IMR-90 (cell line): Measurements from ENCODE around the gene ZFP36L2. TPM values are rescaled to one million over a fixed set of nuclear protein-coding genes. Genes with fewer than 3 reads are reported as not detected.

Source experiments
- ATAC-seq: fragments of 200-7000 bp; cut with Tn5 transposase; 2 replicates; pipeline ENCODE4 v1.9.1; 2020; ENCODE audit warnings: low read depth, mild to moderate bottlenecking, moderate library complexity
- BruUV-seq: library from RNA; stranded (reverse); fragments of 400-500 nt; replicated peaks from 2 replicates; lab custom pipeline; 2021; lab: Mats Ljungman, UMichigan
- CTCF ChIA-PET: fragments of 300-600 bp; formaldehyde crosslinking; extraction: SDS; loops from one replicate; lab custom pipeline; 2021; ENCODE audit warnings: antibody characterized with exemption; lab: Yijun Ruan, JAX
- POLR2A ChIA-PET: fragments of 300-600 bp; sonication (Branson Sonifier 250); formaldehyde crosslinking; loops from one replicate; lab custom pipeline; 2022; ENCODE audit warnings: antibody characterized with exemption; ENCODE audit not compliant: unreplicated experiment; lab: Charles Lee
- DNase-seq: peaks from one replicate; pipeline ENCODE4 v3.0.0; 2013
- H2AFZ ChIP-seq: replicated peaks from 2 replicates; pipeline ENCODE3; 2013; ENCODE audit warnings: low read length, mild to moderate bottlenecking; ENCODE audit not compliant: poor library complexity
- H2AK5ac ChIP-seq: 2 replicates; pipeline ENCODE4 v1.6.1; 2013; ENCODE audit warnings: low read depth, low read length, inconsistent platforms
- H2AK9ac ChIP-seq: replicated peaks from 2 replicates; pipeline ENCODE3; 2013; ENCODE audit warnings: mild to moderate bottlenecking, low read depth, low read length, moderate library complexity; ENCODE audit not compliant: poor library complexity
- H2BK120ac ChIP-seq: 2 replicates; pipeline ENCODE4 v1.6.1; 2013; ENCODE audit warnings: low read depth, low read length, inconsistent platforms
- H2BK15ac ChIP-seq: 3 replicates; pipeline ENCODE4 v1.6.1; 2013; ENCODE audit warnings: low read depth, low read length, inconsistent platforms
- H2BK20ac ChIP-seq: 2 replicates; pipeline ENCODE4 v1.6.1; 2013; ENCODE audit warnings: low read depth, mild to moderate bottlenecking, inconsistent platforms, low read length, moderate library complexity
- H2BK5ac ChIP-seq: 2 replicates; pipeline ENCODE4 v1.6.1; 2013; ENCODE audit warnings: mild to moderate bottlenecking, low read depth, low read length, inconsistent platforms; ENCODE audit not compliant: poor library complexity, severe bottlenecking
- H3K14ac ChIP-seq: replicated peaks from 2 replicates; pipeline ENCODE4 v1.6.1; 2013; ENCODE audit warnings: low read depth, low read length, inconsistent platforms
- H3K18ac ChIP-seq: 2 replicates; pipeline ENCODE4 v1.6.1; 2013; ENCODE audit warnings: low read depth, low read length, control low read depth
- H3K23ac ChIP-seq: 2 replicates; pipeline ENCODE4 v1.6.1; 2013; ENCODE audit warnings: low read depth, low read length, inconsistent platforms
- H3K27ac ChIP-seq: 2 replicates; pipeline ENCODE4 v1.5.1; 2013; ENCODE audit warnings: mild to moderate bottlenecking, control low read depth, low read length; ENCODE audit not compliant: insufficient read depth
- H3K27me3 ChIP-seq: 2 replicates; pipeline ENCODE4 v1.6.1; 2013; ENCODE audit warnings: low read length; ENCODE audit not compliant: control insufficient read depth, insufficient read depth
- H3K36me3 ChIP-seq: 2 replicates; pipeline ENCODE4 v1.6.1; 2013; ENCODE audit warnings: low read length, mixed read lengths; ENCODE audit not compliant: control insufficient read depth, insufficient read depth
- H3K4ac ChIP-seq: 2 replicates; pipeline ENCODE4 v1.6.1; 2013; ENCODE audit warnings: low read depth, low read length, inconsistent platforms
- H3K4me1 ChIP-seq: 2 replicates; pipeline ENCODE4 v1.6.1; 2013; ENCODE audit warnings: low read length, mixed read lengths; ENCODE audit not compliant: control insufficient read depth, insufficient read depth
- H3K4me2 ChIP-seq: 2 replicates; pipeline ENCODE4 v1.6.1; 2013; ENCODE audit warnings: low read depth, mild to moderate bottlenecking, control low read depth, low read length, moderate library complexity
- H3K4me3 ChIP-seq: 2 replicates; pipeline ENCODE4 v1.5.1; 2013; ENCODE audit warnings: low read depth, mild to moderate bottlenecking, control low read depth, low read length, moderate library complexity; ENCODE audit not compliant: insufficient read depth
- H3K56ac ChIP-seq: 2 replicates; pipeline ENCODE4 v1.6.1; 2013; ENCODE audit warnings: low read length, inconsistent platforms; ENCODE audit not compliant: insufficient read depth; ENCODE audit errors: extremely low read depth
- H3K79me1 ChIP-seq, 2 experiments: 2 replicates each; pipeline ENCODE4 v1.6.1; 2013; ENCODE audit warnings: low read length in 2 of 2, inconsistent platforms in 1 of 2, low read depth in 1 of 2
- H3K9ac ChIP-seq: 2 replicates; pipeline ENCODE4 v1.6.1; 2013; ENCODE audit warnings: low read depth, low read length, control low read depth
- H3K9me1 ChIP-seq: 2 replicates; pipeline ENCODE4 v1.6.1; 2013; ENCODE audit warnings: low read length, inconsistent platforms; ENCODE audit not compliant: insufficient read depth
- H3K9me3 ChIP-seq: 2 replicates; pipeline ENCODE4 v1.6.1; 2013; ENCODE audit warnings: low read length; ENCODE audit not compliant: control insufficient read depth, insufficient read depth
- H4K20me1 ChIP-seq: 2 replicates; pipeline ENCODE4 v1.6.1; 2013; ENCODE audit warnings: low read length, inconsistent platforms; ENCODE audit not compliant: insufficient read depth
- H4K5ac ChIP-seq: 2 replicates; pipeline ENCODE4 v1.6.1; 2013; ENCODE audit warnings: mild to moderate bottlenecking, low read depth, low read length, control low read depth
- H4K8ac ChIP-seq, 2 experiments: 2 replicates each; pipeline ENCODE4 v1.6.1; 2013; ENCODE audit warnings: low read depth in 2 of 2, low read length in 2 of 2, control low read depth in 1 of 2, inconsistent platforms in 1 of 2
- H4K91ac ChIP-seq: 2 replicates; pipeline ENCODE4 v1.6.1; 2013; ENCODE audit warnings: low read depth, low read length, inconsistent platforms; ENCODE audit not compliant: insufficient read depth
- CEBPB ChIP-seq: IDR thresholded peaks from 2 replicates; pipeline ENCODE4 v1.6.1; 2012; ENCODE audit warnings: low read depth, low read length, improper control_type of control experiment
- CTCF ChIP-seq: conservative IDR thresholded peaks from 2 replicates; pipeline ENCODE4 v1.5.1; 2012; ENCODE audit warnings: mild to moderate bottlenecking, low read depth, low read length, improper control_type of control experiment
- ELK1 ChIP-seq: fragments of 150-350 bp; IDR thresholded peaks from 2 replicates; pipeline ENCODE4 v1.6.1; 2016; ENCODE audit warnings: low read depth, mild to moderate bottlenecking, low read length, moderate library complexity, borderline replicate concordance
- MAFK ChIP-seq: IDR thresholded peaks from 2 replicates; pipeline ENCODE4 v1.6.1; 2012; ENCODE audit warnings: low read depth, low read length, improper control_type of control experiment
- MAZ ChIP-seq: IDR thresholded peaks from 2 replicates; pipeline ENCODE4 v1.6.1; 2012; ENCODE audit warnings: low read depth, mild to moderate bottlenecking, low read length, improper control_type of control experiment, moderate library complexity, borderline replicate concordance
- RAD21 ChIP-seq: IDR thresholded peaks from 2 replicates; pipeline ENCODE4 v1.6.1; 2012; ENCODE audit warnings: low read length, improper control_type of control experiment
- RCOR1 ChIP-seq: IDR thresholded peaks from 2 replicates; pipeline ENCODE4 v1.6.1; 2012; ENCODE audit warnings: mild to moderate bottlenecking, low read length, improper control_type of control experiment; ENCODE audit not compliant: insufficient replicate concordance
- SMC3 ChIP-seq: fragments of 150-350 bp; IDR thresholded peaks from 2 replicates; pipeline ENCODE4 v1.6.1; 2016; ENCODE audit warnings: low read depth, mild to moderate bottlenecking, antibody characterized with exemption, low read length, moderate library complexity
- USF2 ChIP-seq: fragments of 150-350 bp; IDR thresholded peaks from 2 replicates; pipeline ENCODE4 v1.6.1; 2017; ENCODE audit warnings: mild to moderate bottlenecking, antibody characterized with exemption, low read length, low read depth
- WGBS, 2 experiments: methylation state at CpG; one replicate each; pipeline versions ENCODE4 v1.1.5 to v1.1.7; 2013; ENCODE audit warnings: missing lambda C conversion rate in 2 of 2; ENCODE audit not compliant: insufficient read length in 1 of 2; ENCODE audit errors: extremely low coverage in 2 of 2; 5-methylcytosine and 5-hydroxymethylcytosine counted together
- dilution Hi-C: fragments of 300-500 bp; cut with HindIII; formaldehyde crosslinking; loops from one replicate; pipeline ENCODE4 v1.14.3; 2018; ENCODE audit warnings: low sequenced_read_pairs; ENCODE audit not compliant: unreplicated experiment
- in situ Hi-C: fragments of 300-500 bp; cut with MboI; formaldehyde crosslinking; loops from 3 replicates; pipeline ENCODE4 v1.14.3; 2019; ENCODE audit warnings: low sequenced_read_pairs, inconsistent platforms, mixed read lengths
- intact Hi-C: fragments of 100-400 bp; cut with micrococcal nuclease; formaldehyde crosslinking; loops from 2 replicates; pipeline ENCODE4 v1.10.0; 2022
- polyA plus RNA-seq, 3 experiments: library from polyadenylated mRNA; depleted of rRNA; stranded (reverse); fragments of >200 nt; gene quantifications; 2 replicates each; pipeline ENCODE4 v1.2.3, GENCODE V29; 2012; ENCODE audit warnings: low replicate concordance in 1 of 3
- total RNA-seq: library from RNA; depleted of rRNA; stranded (reverse); fragments of >200 nt; gene quantifications from 2 replicates; pipeline ENCODE4 v1.2.3, GENCODE V29; 2012

ZFP36L2 gene
- total and polyA plus RNA-seq, 2 of the 4 experiments (the other 2 are of a cell fraction) = 1.8 to 20.1 TPM

- in situ Hi-C loops = no loop called here
- H2AFZ ChIP-seq = no peak overlapping the region
- TF ChIP-seq MAFK (no peak), ELK1 (no peak), CEBPB (no peak), RAD21 (no peak), MAZ (no peak), SMC3 (no peak), USF2 (no peak), RCOR1 (no peak), CTCF (no peak)
- ChIA-PET CTCF (interaction anchor here (0.6 kb wide), 1 partner anchor 10 kb away, joined by 5 read pairs; no protein-coding TSS in a partner anchor), POLR2A (no interaction called here)
- no peak overlapping the region for H3K4me3 ChIP-seq
- ATAC-seq = no peak
- no peak overlapping the region for H2BK5ac ChIP-seq
- H3K36me3 ChIP-seq = no peaks in the 10 kb centered on the region
- H3K23ac ChIP-seq = no peak overlapping the region
- H3K9ac ChIP-seq = no peak overlapping the region
- no peaks in the 10 kb centered on the region for H3K9me3 ChIP-seq
- no CpG with 5 or more reads among the region's 4 CpGs for WGBS, 2 experiments
- H3K14ac ChIP-seq = no peak overlapping the region
- no peak overlapping the region for H4K91ac ChIP-seq
- H2AK9ac ChIP-seq = no peak overlapping the region
- H3K18ac ChIP-seq = no peak overlapping the region
- no peak overlapping the region for H3K27ac ChIP-seq
- no peaks in the 10 kb centered on the region for H3K4me1 ChIP-seq
- H3K56ac ChIP-seq = no peak overlapping the region
- H4K20me1 ChIP-seq = no peaks in the 10 kb centered on the region
- no peaks in the 10 kb centered on the region for H3K79me1 ChIP-seq
- no peak overlapping the region for H4K8ac ChIP-seq
- H3K4me2 ChIP-seq = no peak overlapping the region
- no peak overlapping the region for H4K5ac ChIP-seq
- DNase-seq = no peak
- no peaks in the 10 kb centered on the region for H3K9me1 ChIP-seq
- intact Hi-C loops = no loop called here
- H3K27me3 ChIP-seq = no peaks in the 10 kb centered on the region; the same call in 1 of the 2 replicates
- H3K4ac ChIP-seq = no peak overlapping the region
- no peak overlapping the region for H2BK120ac ChIP-seq
- dilution Hi-C loops = no loop called here
- no peak overlapping the region for H2BK20ac ChIP-seq
- no peak overlapping the region for H2BK15ac ChIP-seq
- BruUV-seq = no TSS peak
- no peak overlapping the region for H2AK5ac ChIP-seq
These were observed 24.9 kb downstream of the ZFP36L2 start for GRCh38 chr2:43201497-43201896.
